ENCODE data around the gene PRDM1.
A peak's percentile ranks its signal among the peaks of the same experiment; 100 is the strongest.

Gene PRDM1

GRCh38 chr6:106085984-106086813 lies at the start of gene PRDM1:
Gene PRDM1 (plus strand): TSS chr6:106086336. CDS start chr6:106086554, 218 bp downstream.
- peak; percentile 83 for DNase-seq (ENCODE audit: low spot score)

GRCh38 chr6:106037060-106037459 lies 49.1 kb upstream of the PRDM1 start:
- no peak for DNase-seq (ENCODE audit: low spot score)

GRCh38 chr6:106039897-106040592 lies 46.1 kb upstream of the PRDM1 start:
- DNase-seq (ENCODE audit: low spot score) = no peak

GRCh38 chr6:106044151-106044550 lies 42.0 kb upstream of the PRDM1 start:
- no peak for DNase-seq (ENCODE audit: low spot score)

- no peak for DNase-seq (ENCODE audit: low spot score)
Measured at GRCh38 chr6:106045077-106045476, 41.1 kb upstream of the PRDM1 start.

- DNase-seq (ENCODE audit: low spot score) = no peak
Measured at GRCh38 chr6:106046116-106046853, 39.9 kb upstream of the PRDM1 start.

- no peak for DNase-seq (ENCODE audit: low spot score)
Measured at GRCh38 chr6:106046854-106047200, 39.3 kb upstream of the PRDM1 start.

GRCh38 chr6:106048336-106048735 lies 37.8 kb upstream of the PRDM1 start:
- DNase-seq (ENCODE audit: low spot score) = no peak

GRCh38 chr6:106050538-106050937 lies 35.6 kb upstream of the PRDM1 start:
- no peak for DNase-seq (ENCODE audit: low spot score)

GRCh38 chr6:106051226-106051625 lies 34.9 kb upstream of the PRDM1 start:
- peak; percentile 54 for DNase-seq (ENCODE audit: low spot score)

GRCh38 chr6:106053484-106054205 lies 32.5 kb upstream of the PRDM1 start:
- DNase-seq (ENCODE audit: low spot score) = no peak

- no peak for DNase-seq (ENCODE audit: low spot score)
Measured at GRCh38 chr6:106055489-106055888, 30.6 kb upstream of the PRDM1 start.

GRCh38 chr6:106056060-106056745 lies 29.9 kb upstream of the PRDM1 start:
- DNase-seq (ENCODE audit: low spot score) = no peak

- no peak for DNase-seq (ENCODE audit: low spot score)
Measured at GRCh38 chr6:106056746-106057390, 29.3 kb upstream of the PRDM1 start.

- no peak for DNase-seq (ENCODE audit: low spot score)
Measured at GRCh38 chr6:106059331-106059730, 26.8 kb upstream of the PRDM1 start.

- DNase-seq (ENCODE audit: low spot score) = no peak
Measured at GRCh38 chr6:106060167-106060566, 26.0 kb upstream of the PRDM1 start.

- no peak for DNase-seq (ENCODE audit: low spot score)
Measured at GRCh38 chr6:106063448-106063850, 22.7 kb upstream of the PRDM1 start.

GRCh38 chr6:106064142-106064541 lies 22.0 kb upstream of the PRDM1 start:
- no peak for DNase-seq (ENCODE audit: low spot score)

- DNase-seq (ENCODE audit: low spot score) = no peak
Measured at GRCh38 chr6:106064756-106065155, 21.4 kb upstream of the PRDM1 start.

GRCh38 chr6:106066989-106067388 lies 19.1 kb upstream of the PRDM1 start:
- no peak for DNase-seq (ENCODE audit: low spot score)

GRCh38 chr6:106069478-106069877 lies 16.7 kb upstream of the PRDM1 start:
- DNase-seq (ENCODE audit: low spot score) = no peak

All from ecto neural progenitor cell (in vitro differentiated cells).